CD4-positive, alpha-beta T cell (primary cell): ENCODE results near the gene FTCDNL1. TPM values are rescaled to one million over a fixed set of nuclear protein-coding genes. Genes with fewer than 3 reads are reported as not detected.

Experiments used
- ATAC-seq: fragments of 200-7000 bp; cut with Tn5 transposase; one replicate; pipeline ENCODE4 v1.10.0; 2022; ENCODE audit warnings: mild to moderate bottlenecking; ENCODE audit not compliant: poor library complexity
- CTCF ChIA-PET: fragments of 350-600 bp; sonication (Branson Sonifier 250); formaldehyde crosslinking; loops from one replicate; lab custom pipeline; 2021; ENCODE audit warnings: antibody characterized with exemption, inconsistent platforms; lab: Charles Lee
- POLR2A ChIA-PET: fragments of 350-600 bp; sonication (Branson Sonifier 250); formaldehyde crosslinking; loops from one replicate; lab custom pipeline; 2021; ENCODE audit warnings: antibody characterized with exemption, inconsistent platforms; lab: Charles Lee
- DNase-seq, 14 experiments: peaks; one replicate each; pipeline ENCODE4 v3.0.0-alpha.2; 2013 to 2020; ENCODE audit warnings: mixed read lengths in 2 of 14
- H3K27ac ChIP-seq, 2 donors: one replicate each; pipeline versions ENCODE4 v1.5.1 to v1.7.0; 2013; ENCODE audit warnings: low read length in 2 of 2, low read depth in 1 of 2, mild to moderate bottlenecking in 1 of 2
- H3K27me3 ChIP-seq, 2 experiments: 1 replicate in 1 of 2; 2 replicates in 1 of 2; pipeline versions ENCODE4 v1.6.1 to v1.7.0; 2013; ENCODE audit warnings: low read length in 2 of 2, control low read depth in 1 of 2, mild to moderate bottlenecking in 1 of 2, moderate library complexity in 1 of 2; ENCODE audit not compliant: insufficient read depth in 2 of 2, control insufficient read depth in 1 of 2
- H3K36me3 ChIP-seq: one replicate; pipeline ENCODE4 v1.6.1; 2013; ENCODE audit warnings: low read length, control low read depth; ENCODE audit not compliant: insufficient read depth
- H3K4me1 ChIP-seq: one replicate; pipeline ENCODE4 v1.6.1; 2013; ENCODE audit warnings: low read length, control low read depth; ENCODE audit not compliant: insufficient read depth
- H3K4me3 ChIP-seq: one replicate; pipeline ENCODE4 v1.5.1; 2013; ENCODE audit warnings: mild to moderate bottlenecking, low read length, moderate library complexity
- H3K9me3 ChIP-seq, 2 experiments: 1 replicate in 1 of 2; 2 replicates in 1 of 2; pipeline versions ENCODE4 v1.6.1 to v1.7.0; 2013; ENCODE audit warnings: low read length in 2 of 2, mild to moderate bottlenecking in 2 of 2, control low read depth in 1 of 2, moderate library complexity in 1 of 2; ENCODE audit not compliant: control insufficient read depth in 1 of 2, insufficient read depth in 1 of 2
- H3K27ac Mint-ChIP-seq: one replicate; pipeline ENCODE4 v1.8.0; 2020; ENCODE audit warnings: mixed read lengths
- H3K27me3 Mint-ChIP-seq: one replicate; pipeline ENCODE4 v1.8.0; 2021; ENCODE audit warnings: mixed read lengths
- H3K36me3 Mint-ChIP-seq: one replicate; pipeline ENCODE4 v1.8.0; 2021; ENCODE audit warnings: low read depth, mixed read lengths
- H3K4me1 Mint-ChIP-seq: one replicate; pipeline ENCODE4 v1.8.0; 2021; ENCODE audit warnings: low read depth, mixed read lengths
- H3K4me3 Mint-ChIP-seq: one replicate; pipeline ENCODE4 v1.8.0; 2020; ENCODE audit warnings: mild to moderate bottlenecking, mixed read lengths
- H3K9me3 Mint-ChIP-seq: one replicate; pipeline ENCODE4 v1.8.0; 2020; ENCODE audit warnings: mixed read lengths
- CTCF ChIP-seq: fragments of 200-600 bp; IDR thresholded peaks from one replicate; pipeline ENCODE4 v1.8.0; 2022; ENCODE audit warnings: antibody characterized with exemption, mild to moderate bottlenecking
- intact Hi-C, 2 experiments: fragments of 100-400 bp; cut with DNase I in 1 of 2; cut with micrococcal nuclease in 1 of 2; formaldehyde crosslinking; loops; one replicate each; pipeline versions ENCODE4 v1.15.1 to v1.9.0; 2023 to 2025; cut with DNase I, micrococcal nuclease
- total RNA-seq, 174 experiments: library from RNA in 2 of 174; stranded (reverse) in 2 of 174; gene quantifications; one replicate each; pipeline ENCODE4 v1.2.3 and lab custom pipeline; 2021 to 2026

The FTCDNL1 gene
- total RNA-seq, 2 experiments from 2014 or later: 0.78 to 1.3 TPM

- Histone ChIP-seq H3K4me3 (no peak overlapping the region), H3K27ac (no peak overlapping the region), H3K27me3 (no peaks in the 10 kb centered on the region), H3K4me1 (no peaks in the 10 kb centered on the region), H3K36me3 (no peaks in the 10 kb centered on the region), H3K9me3 (no peaks in the 10 kb centered on the region)
- H3K4me3 Mint-ChIP-seq: no peak overlapping the region
- POLR2A ChIA-PET: no interaction called here
- CTCF ChIA-PET: no interaction called here
- no peaks in the 10 kb centered on the region for H3K27me3 Mint-ChIP-seq
- ATAC-seq (no peak), DNase-seq (no peak)
- no peaks in the 10 kb centered on the region for H3K36me3 Mint-ChIP-seq
- H3K9me3 Mint-ChIP-seq: no peaks in the 10 kb centered on the region
- no peak for TF ChIP-seq CTCF
- no peaks in the 10 kb centered on the region for H3K4me1 Mint-ChIP-seq
- H3K27ac Mint-ChIP-seq: no peak overlapping the region
- intact Hi-C loops: no loop called here
Observed at GRCh38 chr2:199833525-199833924, 17.5 kb downstream of the FTCDNL1 start.

GRCh38 chr2:199830531-199830930, 20.5 kb downstream of the FTCDNL1 start:
- Mint-ChIP-seq H3K9me3 (no peaks in the 10 kb centered on the region), H3K27me3 (no peaks in the 10 kb centered on the region), H3K4me3 (no peak overlapping the region), H3K4me1 (no peaks in the 10 kb centered on the region), H3K36me3 (no peaks in the 10 kb centered on the region), H3K27ac (no peak overlapping the region)
- Histone ChIP-seq H3K4me1 (no peaks in the 10 kb centered on the region), H3K9me3 (no peaks in the 10 kb centered on the region), H3K27me3 (no peaks in the 10 kb centered on the region), H3K27ac (no peak overlapping the region), H3K36me3 (no peaks in the 10 kb centered on the region), H3K4me3 (no peak overlapping the region)
- ATAC-seq: no peak
- TF ChIP-seq CTCF: no peak
- ChIA-PET POLR2A (no interaction called here), CTCF (no interaction called here)
- no peak for DNase-seq
- intact Hi-C loops: no loop called here

- no peaks in the 10 kb centered on the region for H3K4me1 ChIP-seq
- H3K27me3 ChIP-seq: no peaks in the 10 kb centered on the region
- no peak overlapping the region for H3K4me3 ChIP-seq
- ChIA-PET POLR2A (no interaction called here), CTCF (no interaction called here)
- Mint-ChIP-seq H3K9me3 (no peaks in the 10 kb centered on the region), H3K4me3 (no peak overlapping the region), H3K27me3 (no peaks in the 10 kb centered on the region), H3K27ac (no peak overlapping the region), H3K36me3 (no peaks in the 10 kb centered on the region), H3K4me1 (no peaks in the 10 kb centered on the region)
- no peak overlapping the region for H3K27ac ChIP-seq
- TF ChIP-seq CTCF: no peak
- DNase-seq (no peak), ATAC-seq (no peak)
- intact Hi-C loops: no loop called here
- H3K36me3 ChIP-seq: no peaks in the 10 kb centered on the region
- no peaks in the 10 kb centered on the region for H3K9me3 ChIP-seq
Observed at GRCh38 chr2:199829628-199830027, 21.4 kb downstream of the FTCDNL1 start.
